Effector memory CD4-positive, alpha-beta T cell (primary cell): Measurements from ENCODE around the gene NUAK1.
"Not testable (repeated sequence)": the region's sequence is repeated elsewhere in the genome, so short reads cannot be mapped to it uniquely, and the experiment has no call there.

Experiments used
- DNase-seq, 3 donors: peaks; one replicate each; pipeline ENCODE4 v3.0.0-alpha.2; 2020
- H3K27ac ChIP-seq: 2 replicates; pipeline ENCODE4 v1.7.0; 2013; ENCODE audit warnings: mild to moderate bottlenecking, low read length, moderate library complexity; ENCODE audit not compliant: insufficient read depth, poor library complexity, severe bottlenecking
- H3K27me3 ChIP-seq: replicated peaks from 2 replicates; pipeline ENCODE4 v1.7.0; 2013; ENCODE audit warnings: mild to moderate bottlenecking, low read length; ENCODE audit not compliant: insufficient read depth, control insufficient read depth, poor library complexity, severe bottlenecking
- H3K36me3 ChIP-seq: 2 replicates; pipeline ENCODE4 v1.7.0; 2013; ENCODE audit warnings: mild to moderate bottlenecking, low read length, moderate library complexity; ENCODE audit not compliant: control insufficient read depth, insufficient read depth
- H3K4me1 ChIP-seq: 2 replicates; pipeline ENCODE4 v1.7.0; 2013; ENCODE audit warnings: low read length, mild to moderate bottlenecking; ENCODE audit not compliant: control insufficient read depth, insufficient read depth, poor library complexity, severe bottlenecking
- H3K4me3 ChIP-seq: 2 replicates; pipeline ENCODE4 v1.7.0; 2013; ENCODE audit warnings: low read length, low read depth, mild to moderate bottlenecking; ENCODE audit not compliant: insufficient read depth, poor library complexity, severe bottlenecking
- H3K9me3 ChIP-seq: 2 replicates; pipeline ENCODE4 v1.7.0; 2013; ENCODE audit warnings: mild to moderate bottlenecking, low read length, moderate library complexity; ENCODE audit not compliant: control insufficient read depth

The NUAK1 gene

DNA sequence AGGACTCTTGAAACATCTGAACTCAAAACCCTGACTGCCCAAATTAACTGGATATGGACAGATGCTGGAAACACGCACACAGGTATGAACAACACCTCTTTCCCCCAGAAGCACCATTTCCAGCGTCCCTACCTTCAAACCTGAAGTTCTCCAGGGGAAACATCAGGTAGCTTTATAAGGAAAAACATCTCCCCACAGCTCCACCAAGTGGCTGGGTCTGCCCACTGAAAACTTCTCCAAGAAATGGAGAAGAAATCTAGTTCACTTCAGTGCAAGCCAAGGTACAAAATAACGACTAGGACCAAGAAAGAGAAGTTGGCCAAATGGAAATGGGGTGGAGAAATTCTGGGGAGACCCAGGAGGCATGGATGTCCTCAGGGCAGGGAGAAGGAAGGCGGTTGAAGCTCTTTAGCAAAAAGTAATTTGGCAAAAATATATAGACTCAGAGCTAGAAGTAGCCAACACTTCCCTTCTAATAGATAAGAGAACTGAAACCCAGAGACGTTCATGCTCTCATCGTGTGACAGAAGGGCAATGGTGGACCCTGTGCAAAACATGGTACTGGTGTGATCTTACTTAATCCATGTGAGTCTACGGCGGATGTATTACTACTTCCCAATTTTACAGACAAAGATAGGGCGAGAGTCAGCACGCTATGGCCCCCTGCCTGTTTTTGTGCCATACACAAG is 10.5 kb upstream of the NUAK1 start:
- H3K9me3 ChIP-seq: no peaks in the 10 kb centered on the region
- H3K36me3 ChIP-seq: no peaks in the 10 kb centered on the region
- peaks cover 4% of the 10 kb centered on the region for H3K27me3 ChIP-seq
- H3K27ac ChIP-seq: no peak overlapping the region
- no peaks in the 10 kb centered on the region for H3K4me1 ChIP-seq
- H3K4me3 ChIP-seq: no peak overlapping the region
- no peak for DNase-seq

DNA sequence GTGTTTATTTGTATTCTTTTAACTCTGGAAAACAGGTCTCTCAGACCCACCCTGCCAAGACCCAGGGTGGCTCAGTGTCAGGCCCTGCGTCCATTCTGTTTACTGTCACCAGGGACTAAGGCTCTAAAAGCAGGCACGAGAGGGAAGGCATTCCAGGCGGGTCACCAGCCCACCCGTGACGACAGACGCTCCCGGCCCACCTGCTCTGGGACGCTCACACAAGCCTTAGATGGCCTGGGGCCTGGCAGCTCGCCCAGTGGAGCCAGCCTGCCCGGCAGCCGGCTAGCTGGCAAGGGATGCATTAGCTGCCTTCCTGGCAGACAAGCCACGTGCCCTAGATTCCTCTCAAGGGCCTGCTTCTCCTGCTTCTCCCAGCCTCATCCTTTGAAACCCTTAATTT is 9.2 kb upstream of the NUAK1 start:
- Histone ChIP-seq H3K9me3 (no peaks in the 10 kb centered on the region), H3K27ac (no peak overlapping the region), H3K36me3 (no peaks in the 10 kb centered on the region), H3K27me3 (peaks cover 4% of the 10 kb centered on the region), H3K4me3 (no peak overlapping the region), H3K4me1 (no peaks in the 10 kb centered on the region)
- no peak for DNase-seq

DNA sequence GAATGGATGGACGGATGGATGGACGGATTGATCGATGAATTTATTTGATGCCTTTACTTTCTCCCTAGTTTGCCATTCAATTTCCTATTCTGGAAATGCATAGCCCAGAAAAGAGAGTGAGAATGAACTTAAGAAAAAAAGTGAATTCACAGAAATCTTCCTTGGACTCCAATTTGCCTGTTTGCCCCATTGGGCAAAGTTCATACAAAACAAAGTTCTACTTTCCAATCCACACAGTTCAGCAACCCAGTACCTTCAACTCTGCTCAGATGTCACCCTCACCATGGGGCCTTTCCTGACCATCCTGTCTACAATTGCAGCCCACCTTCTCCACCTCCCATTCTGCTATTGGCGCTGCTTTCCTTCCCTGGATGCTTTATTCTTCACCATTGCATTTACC is 8.2 kb upstream of the NUAK1 start:
- no peaks in the 10 kb centered on the region for H3K4me1 ChIP-seq
- H3K27ac ChIP-seq: no peak overlapping the region

DNA sequence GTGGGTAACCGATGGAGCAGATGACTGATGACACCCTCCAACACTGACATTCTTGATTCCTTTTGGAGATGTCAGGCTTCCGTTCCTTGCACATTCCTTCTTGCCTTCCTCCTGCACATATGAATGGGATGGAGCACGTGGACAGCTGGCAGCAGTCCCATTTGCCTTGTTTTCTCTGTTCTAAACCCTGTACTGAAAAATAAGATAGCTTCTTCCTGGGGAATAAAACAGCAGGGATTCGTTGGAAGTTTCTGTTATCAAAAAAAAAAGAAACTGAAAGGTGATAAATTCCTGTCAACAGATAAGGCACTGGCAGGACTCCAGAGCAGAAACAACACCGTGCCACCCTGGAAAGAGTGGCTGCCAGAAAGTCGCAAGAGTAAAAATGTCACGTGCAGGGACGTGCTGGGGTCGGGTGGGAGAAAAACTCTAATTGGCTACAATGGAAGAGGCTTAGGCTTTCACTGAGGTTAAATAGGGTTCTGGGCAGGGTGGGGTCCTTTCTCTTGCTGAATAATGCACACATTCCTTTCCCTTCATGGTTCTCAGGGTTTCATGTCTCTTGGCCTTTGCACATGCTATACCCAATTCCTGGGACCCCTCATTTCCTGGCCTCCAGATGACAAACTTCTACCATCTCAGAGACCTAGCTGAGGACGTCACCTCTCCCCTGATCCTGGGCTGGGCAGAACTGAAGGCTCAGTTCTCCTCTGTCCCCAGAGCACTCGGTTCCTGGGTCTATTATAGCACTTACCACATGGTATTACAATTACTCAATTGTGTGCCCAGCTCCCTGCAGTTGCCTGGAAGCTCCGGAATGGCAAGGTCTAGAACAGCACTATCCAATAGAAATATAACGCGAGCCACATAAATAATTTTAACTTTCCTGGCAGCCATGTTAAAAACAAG is 7.0 kb upstream of the NUAK1 start:
- Histone ChIP-seq H3K4me1 (no peaks in the 10 kb centered on the region), H3K27me3 (peaks cover 7% of the 10 kb centered on the region), H3K4me3 (no peak overlapping the region), H3K36me3 (no peaks in the 10 kb centered on the region), H3K27ac (no peak overlapping the region), H3K9me3 (no peaks in the 10 kb centered on the region)
- no peak for DNase-seq

More for the DNA sequence above, 8.2 kb upstream of the NUAK1 start:
- H3K4me3 ChIP-seq: no peak overlapping the region
- H3K9me3 ChIP-seq: no peaks in the 10 kb centered on the region
- peaks cover 4% of the 10 kb centered on the region for H3K27me3 ChIP-seq
- no peaks in the 10 kb centered on the region for H3K36me3 ChIP-seq
- DNase-seq: no peak

DNA sequence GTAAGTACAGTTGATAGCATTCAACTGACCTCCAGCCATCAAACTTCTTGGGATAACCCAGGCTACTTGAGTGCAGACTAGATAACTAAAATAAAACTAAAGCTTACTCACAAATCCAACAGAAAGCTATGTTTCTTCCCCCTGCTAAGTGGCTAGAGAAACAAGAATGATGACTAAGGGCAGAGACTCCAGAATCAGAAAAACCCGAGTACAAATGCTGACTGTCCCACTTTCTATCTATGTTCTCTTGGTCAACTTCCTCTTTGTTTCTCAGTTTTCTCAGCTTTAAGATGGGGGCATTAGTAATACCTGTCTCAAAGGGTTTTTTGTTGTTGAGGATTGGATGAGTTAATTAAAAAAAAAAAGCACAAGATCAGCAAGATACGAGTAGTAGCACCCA is 6.1 kb upstream of the NUAK1 start:
- Histone ChIP-seq H3K4me1 (peaks cover 1% of the 10 kb centered on the region), H3K36me3 (no peaks in the 10 kb centered on the region), H3K9me3 (no peaks in the 10 kb centered on the region), H3K4me3 (no peak overlapping the region), H3K27me3 (peaks cover 14% of the 10 kb centered on the region), H3K27ac (no peak overlapping the region)
- no peak for DNase-seq

DNA sequence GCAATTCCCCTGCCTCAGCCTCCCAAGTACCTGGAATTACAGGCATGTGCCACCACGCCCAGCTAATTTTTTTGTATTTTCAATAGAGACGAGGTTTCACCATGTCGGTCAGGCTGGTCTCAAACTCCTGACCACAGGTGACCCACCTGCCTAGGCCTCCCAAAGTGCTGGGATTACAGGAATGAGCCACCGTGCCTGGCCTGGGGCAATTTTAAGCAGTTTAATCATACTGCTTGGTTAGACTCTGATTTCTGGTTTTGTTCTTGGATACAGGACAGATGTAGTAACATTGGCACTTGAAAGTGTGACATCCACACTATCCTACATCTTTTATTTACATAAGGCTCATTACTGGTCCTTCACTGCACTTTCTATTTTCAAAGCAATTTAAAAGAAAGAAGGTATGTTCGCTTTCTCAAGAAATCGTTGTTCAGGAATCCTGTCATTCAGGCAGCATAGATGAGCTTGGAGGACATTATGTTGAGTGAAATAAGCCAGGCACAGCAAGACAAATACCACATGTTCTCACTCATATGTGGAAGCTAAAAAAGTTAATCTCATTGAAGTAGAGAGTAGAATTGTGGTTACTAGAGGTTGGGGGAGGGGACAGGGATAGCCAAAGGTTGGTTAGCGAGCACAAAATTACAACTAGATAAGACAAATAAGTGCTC is 4.0 kb upstream of the NUAK1 start:
- Histone ChIP-seq H3K27me3 (peaks cover 26% of the 10 kb centered on the region), H3K4me1 (peaks cover 13% of the 10 kb centered on the region), H3K4me3 (no peak overlapping the region), H3K27ac (no peak overlapping the region), H3K9me3 (no peaks in the 10 kb centered on the region), H3K36me3 (no peaks in the 10 kb centered on the region)
- no peak for DNase-seq

DNA sequence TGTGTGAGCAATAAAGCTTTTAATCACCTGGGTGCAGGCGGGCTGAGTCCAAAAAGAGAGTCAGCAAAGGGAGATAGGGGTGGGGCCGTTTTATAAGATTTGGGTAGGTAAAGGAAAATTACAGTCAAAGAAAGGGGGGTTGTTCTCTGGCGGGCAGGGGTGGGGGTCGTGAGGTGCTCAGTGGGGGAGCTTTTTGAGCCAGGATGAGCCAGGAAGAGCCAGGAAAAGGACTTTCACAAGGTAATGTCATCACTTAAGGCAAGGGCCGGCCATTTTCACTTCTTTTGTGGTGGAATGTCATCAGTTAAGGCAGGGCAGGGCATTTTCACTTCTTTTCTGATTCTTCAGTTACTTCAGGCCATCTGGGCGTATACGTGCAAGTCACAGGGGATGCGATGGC is 3.2 kb upstream of the NUAK1 start:
- Histone ChIP-seq H3K4me1 (peaks cover 14% of the 10 kb centered on the region), H3K27me3 (peaks cover 32% of the 10 kb centered on the region)
- not testable (repeated sequence) for H3K4me3 ChIP-seq, H3K36me3 ChIP-seq, H3K9me3 ChIP-seq, DNase-seq, H3K27ac ChIP-seq

DNA sequence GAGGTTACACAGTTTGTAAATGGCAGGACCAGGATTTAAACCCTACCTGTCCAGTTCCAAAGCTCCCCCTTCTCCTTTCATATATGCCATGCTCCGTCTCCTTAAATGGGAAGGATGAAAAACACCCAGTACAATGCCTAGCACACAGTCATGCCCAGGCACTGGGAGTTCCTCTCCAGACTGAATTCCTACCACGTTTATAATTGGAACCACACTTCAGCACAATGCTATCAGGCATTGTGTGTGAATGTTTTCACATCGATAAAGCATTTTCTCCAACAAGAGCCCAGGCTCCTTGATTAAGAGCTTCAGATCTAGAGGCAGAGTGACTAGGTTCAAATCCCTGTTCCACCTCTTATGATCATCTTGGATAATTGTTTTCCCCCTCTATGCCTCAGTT is 2.7 kb upstream of the NUAK1 start:
- no peaks in the 10 kb centered on the region for H3K36me3 ChIP-seq

DNA sequence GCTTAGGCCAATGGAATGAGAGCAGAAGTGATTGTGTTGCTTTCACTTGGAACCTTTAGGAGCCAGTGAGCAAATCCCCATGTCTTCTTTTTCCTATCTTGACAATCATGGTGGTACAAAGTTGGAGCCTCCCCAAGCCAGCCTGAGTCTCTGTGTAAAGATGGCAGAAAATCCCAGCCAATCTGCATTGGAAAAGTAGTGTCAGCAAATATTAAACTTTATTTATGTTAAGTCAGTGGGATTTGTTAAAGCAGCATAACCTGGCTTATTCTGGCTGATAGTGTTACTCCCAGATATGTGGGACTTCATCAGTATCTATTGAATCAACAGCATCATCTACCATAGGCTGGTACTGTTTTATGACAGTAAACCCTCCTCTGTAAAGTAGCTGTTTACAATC is 2.2 kb upstream of the NUAK1 start:
- Histone ChIP-seq H3K36me3 (no peaks in the 10 kb centered on the region), H3K4me1 (peaks cover 14% of the 10 kb centered on the region), H3K4me3 (no peak overlapping the region), H3K27ac (no peak overlapping the region), H3K9me3 (no peaks in the 10 kb centered on the region), H3K27me3 (peaks cover 37% of the 10 kb centered on the region)
- no peak for DNase-seq

More for the DNA sequence above, 2.7 kb upstream of the NUAK1 start:
- Histone ChIP-seq H3K27ac (no peak overlapping the region), H3K4me1 (peaks cover 14% of the 10 kb centered on the region), H3K9me3 (no peaks in the 10 kb centered on the region), H3K4me3 (no peak overlapping the region), H3K27me3 (peaks cover 33% of the 10 kb centered on the region)
- no peak for DNase-seq
